ENCODE data around the gene GIMAP6.

The GIMAP6 gene

GRCh38 chr7:150631084-150631826 lies 930 bp downstream of the GIMAP6 start:
- Histone ChIP-seq H3K27me3 (replicated peaks; ENCODE audit: control insufficient read depth, insufficient read depth, low read length) (no peaks in the 10 kb centered on the region), H3K4me3 (replicated peaks; ENCODE audit: low read depth, low read length) (peak overlapping the region; percentile 67), H3K36me3 (ENCODE audit: control insufficient read depth, insufficient read depth, low read length) (peaks cover 10% of the 10 kb centered on the region)
- no peak for TF ChIP-seq CTCF (IDR thresholded peaks at IDR 0.05; ENCODE audit: insufficient read depth, low read length, poor library complexity, severe bottlenecking)
- DNase-seq (ENCODE audit: extremely low read depth, insufficient read length), result no peak

GRCh38 chr7:150629347-150629746 lies 2.8 kb downstream of the GIMAP6 start:
- no peak for TF ChIP-seq CTCF (IDR thresholded peaks at IDR 0.05; ENCODE audit: insufficient read depth, low read length, poor library complexity, severe bottlenecking)
- no peak for DNase-seq (ENCODE audit: extremely low read depth, insufficient read length)
- H3K4me3 ChIP-seq (replicated peaks; ENCODE audit: low read depth, low read length), result no peak overlapping the region
- H3K27me3 ChIP-seq (replicated peaks; ENCODE audit: control insufficient read depth, insufficient read depth, low read length), result no peaks in the 10 kb centered on the region
- peaks cover 10% of the 10 kb centered on the region for H3K36me3 ChIP-seq (ENCODE audit: control insufficient read depth, insufficient read depth, low read length)

GRCh38 chr7:150627959-150628358 lies 4.2 kb downstream of the GIMAP6 start:
- DNase-seq (ENCODE audit: extremely low read depth, insufficient read length), result no peak
- Histone ChIP-seq H3K36me3 (ENCODE audit: control insufficient read depth, insufficient read depth, low read length) (peaks cover 10% of the 10 kb centered on the region), H3K27me3 (replicated peaks; ENCODE audit: control insufficient read depth, insufficient read depth, low read length) (no peaks in the 10 kb centered on the region), H3K4me3 (replicated peaks; ENCODE audit: low read depth, low read length) (no peak overlapping the region)
- TF ChIP-seq CTCF (IDR thresholded peaks at IDR 0.05; ENCODE audit: insufficient read depth, low read length, poor library complexity, severe bottlenecking), result no peak

- H3K4me3 ChIP-seq (replicated peaks; ENCODE audit: low read depth, low read length), result no peak overlapping the region
- H3K27me3 ChIP-seq (replicated peaks; ENCODE audit: control insufficient read depth, insufficient read depth, low read length), result no peaks in the 10 kb centered on the region
- H3K36me3 ChIP-seq (ENCODE audit: control insufficient read depth, insufficient read depth, low read length), result peaks cover 10% of the 10 kb centered on the region
- no peak for TF ChIP-seq CTCF (IDR thresholded peaks at IDR 0.05; ENCODE audit: insufficient read depth, low read length, poor library complexity, severe bottlenecking)
- no peak for DNase-seq (ENCODE audit: extremely low read depth, insufficient read length)
Measured at GRCh38 chr7:150626696-150627095, 5.5 kb downstream of the GIMAP6 start.

GRCh38 chr7:150621376-150621775 lies 10.8 kb downstream of the GIMAP6 start:
- no peaks in the 10 kb centered on the region for H3K27me3 ChIP-seq (replicated peaks; ENCODE audit: control insufficient read depth, insufficient read depth, low read length)
- no peak overlapping the region for H3K4me3 ChIP-seq (replicated peaks; ENCODE audit: low read depth, low read length)
- no peak for TF ChIP-seq CTCF (IDR thresholded peaks at IDR 0.05; ENCODE audit: insufficient read depth, low read length, poor library complexity, severe bottlenecking)
- DNase-seq (ENCODE audit: extremely low read depth, insufficient read length), result no peak
- H3K36me3 ChIP-seq (ENCODE audit: control insufficient read depth, insufficient read depth, low read length), result no peaks in the 10 kb centered on the region; the same call in 1 of the 2 replicates

All from GM06990 (cell line).